BLaER1 (cell line): Measurements from ENCODE around the gene MCTP2.

ENCODE experiments used
- H3K27ac ChIP-seq: shearing (Covaris generic); formaldehyde crosslinking; 2 replicates; pipeline ENCODE4 v1.8.1; 2022
- H3K27me3 ChIP-seq: shearing (Covaris generic); formaldehyde crosslinking; 2 replicates; pipeline ENCODE4 v1.8.1; 2022
- H3K36me3 ChIP-seq: shearing (Covaris generic); formaldehyde crosslinking; 2 replicates; pipeline ENCODE4 v1.8.1; 2022
- H3K4me1 ChIP-seq: shearing (Covaris generic); formaldehyde crosslinking; 2 replicates; pipeline ENCODE4 v1.8.1; 2022
- H3K4me2 ChIP-seq: shearing (Covaris generic); formaldehyde crosslinking; 2 replicates; pipeline ENCODE4 v1.8.1; 2022
- H3K4me3 ChIP-seq: shearing (Covaris generic); formaldehyde crosslinking; 2 replicates; pipeline ENCODE4 v1.8.1; 2022
- H3K9ac ChIP-seq: shearing (Covaris generic); formaldehyde crosslinking; 2 replicates; pipeline ENCODE4 v1.8.1; 2022
- H3K9me3 ChIP-seq: shearing (Covaris generic); formaldehyde crosslinking; 2 replicates; pipeline ENCODE4 v1.8.1; 2022
- H4K20me1 ChIP-seq: shearing (Covaris generic); formaldehyde crosslinking; 2 replicates; pipeline ENCODE4 v1.8.1; 2022
- Cebpa-rat ChIP-seq: shearing (Covaris generic); IDR thresholded peaks from 2 replicates; pipeline ENCODE4 v1.8.1; 2022

The MCTP2 gene

DNA sequence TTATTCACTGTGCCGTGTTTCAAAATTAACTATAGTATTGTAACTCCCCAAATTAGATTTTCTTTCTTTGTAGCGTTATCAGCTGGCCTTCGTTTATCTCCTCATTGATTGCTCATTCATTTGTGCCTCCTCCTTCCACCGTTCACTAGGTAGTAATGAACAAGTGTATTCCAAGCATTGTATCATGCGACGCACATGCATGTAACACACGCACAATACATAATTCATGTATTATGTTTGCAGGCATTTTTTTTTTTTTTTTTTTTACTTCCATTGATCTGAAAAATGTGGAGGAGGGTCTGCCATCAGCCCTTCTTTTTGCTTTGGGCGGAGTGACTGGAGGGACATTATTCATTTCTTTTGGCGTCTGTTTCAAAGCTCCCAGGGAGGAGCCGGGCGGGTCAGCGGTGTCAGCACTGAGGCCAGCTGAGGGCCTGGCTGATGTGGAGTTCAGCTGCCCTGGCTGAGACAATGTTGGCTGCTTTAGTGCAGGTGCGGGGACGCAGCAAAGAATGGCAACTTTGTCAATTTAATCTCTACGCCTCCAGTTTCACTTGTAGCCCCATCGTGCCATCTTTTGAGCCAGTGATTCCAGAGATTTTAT is 107.0 kb downstream of the MCTP2 start:
- peaks cover 10% of the 10 kb centered on the region; the same call in 1 of the 2 replicates for H3K36me3 ChIP-seq
- H3K27me3 ChIP-seq: no peaks in the 10 kb centered on the region
- no peaks in the 10 kb centered on the region for H3K4me1 ChIP-seq
- H3K27ac ChIP-seq: no peak overlapping the region
- H3K9me3 ChIP-seq: no peaks in the 10 kb centered on the region
- TF ChIP-seq Cebpa-rat: no peak
- no peak overlapping the region for H3K4me3 ChIP-seq
- H3K4me2 ChIP-seq: no peak overlapping the region
- no peaks in the 10 kb centered on the region for H4K20me1 ChIP-seq
- no peak overlapping the region for H3K9ac ChIP-seq

GRCh38 chr15:94346282-94346681 is 114.9 kb downstream of the MCTP2 start:
- Histone ChIP-seq H3K4me3 (no peak overlapping the region), H3K27ac (no peak overlapping the region), H3K4me2 (no peak overlapping the region), H3K4me1 (no peaks in the 10 kb centered on the region), H4K20me1 (no peaks in the 10 kb centered on the region), H3K27me3 (no peaks in the 10 kb centered on the region), H3K36me3 (peaks cover 8% of the 10 kb centered on the region; the same call in 1 of the 2 replicates), H3K9ac (no peak overlapping the region), H3K9me3 (no peaks in the 10 kb centered on the region)
- no peak for TF ChIP-seq Cebpa-rat

GRCh38 chr15:94348084-94348483 is 116.7 kb downstream of the MCTP2 start:
- Histone ChIP-seq H4K20me1 (no peaks in the 10 kb centered on the region), H3K9ac (no peak overlapping the region), H3K27me3 (no peaks in the 10 kb centered on the region), H3K9me3 (no peaks in the 10 kb centered on the region), H3K27ac (no peak overlapping the region), H3K4me2 (no peak overlapping the region), H3K4me1 (no peaks in the 10 kb centered on the region), H3K4me3 (no peak overlapping the region), H3K36me3 (peaks cover 13% of the 10 kb centered on the region; the same call in 1 of the 2 replicates)
- TF ChIP-seq Cebpa-rat: no peak

DNA sequence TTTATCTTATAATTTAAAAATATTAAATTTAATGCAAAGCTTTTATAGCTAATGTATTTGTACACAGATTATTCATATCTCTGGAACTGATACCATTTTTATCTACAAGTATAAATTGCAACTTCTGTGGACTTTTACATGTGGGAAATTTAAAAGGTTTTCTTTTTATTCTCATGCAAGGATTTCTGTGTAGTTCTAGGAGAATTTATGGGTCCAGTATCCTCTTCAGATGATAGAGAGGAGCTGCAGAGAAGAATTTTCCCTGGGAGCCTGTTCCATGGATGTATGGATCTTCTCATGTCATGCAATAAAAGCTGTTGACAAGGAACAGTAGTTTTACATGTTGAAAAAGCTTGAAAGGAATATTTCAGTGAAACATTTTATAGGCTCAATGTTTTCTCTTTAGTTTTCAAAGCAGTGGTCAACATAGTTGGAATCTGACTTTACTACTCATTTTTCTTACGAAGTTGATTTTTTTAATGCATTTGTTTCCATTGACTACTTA is 119.7 kb downstream of the MCTP2 start:
- H3K4me1 ChIP-seq: no peaks in the 10 kb centered on the region
- H3K36me3 ChIP-seq: peaks cover 13% of the 10 kb centered on the region; the same call in 1 of the 2 replicates
- H3K4me3 ChIP-seq: no peak overlapping the region
- H3K27ac ChIP-seq: no peak overlapping the region
- H3K9ac ChIP-seq: no peak overlapping the region
- no peaks in the 10 kb centered on the region for H3K9me3 ChIP-seq
- no peaks in the 10 kb centered on the region for H4K20me1 ChIP-seq
- no peak overlapping the region for H3K4me2 ChIP-seq
- no peaks in the 10 kb centered on the region for H3K27me3 ChIP-seq
- no peak for TF ChIP-seq Cebpa-rat

DNA sequence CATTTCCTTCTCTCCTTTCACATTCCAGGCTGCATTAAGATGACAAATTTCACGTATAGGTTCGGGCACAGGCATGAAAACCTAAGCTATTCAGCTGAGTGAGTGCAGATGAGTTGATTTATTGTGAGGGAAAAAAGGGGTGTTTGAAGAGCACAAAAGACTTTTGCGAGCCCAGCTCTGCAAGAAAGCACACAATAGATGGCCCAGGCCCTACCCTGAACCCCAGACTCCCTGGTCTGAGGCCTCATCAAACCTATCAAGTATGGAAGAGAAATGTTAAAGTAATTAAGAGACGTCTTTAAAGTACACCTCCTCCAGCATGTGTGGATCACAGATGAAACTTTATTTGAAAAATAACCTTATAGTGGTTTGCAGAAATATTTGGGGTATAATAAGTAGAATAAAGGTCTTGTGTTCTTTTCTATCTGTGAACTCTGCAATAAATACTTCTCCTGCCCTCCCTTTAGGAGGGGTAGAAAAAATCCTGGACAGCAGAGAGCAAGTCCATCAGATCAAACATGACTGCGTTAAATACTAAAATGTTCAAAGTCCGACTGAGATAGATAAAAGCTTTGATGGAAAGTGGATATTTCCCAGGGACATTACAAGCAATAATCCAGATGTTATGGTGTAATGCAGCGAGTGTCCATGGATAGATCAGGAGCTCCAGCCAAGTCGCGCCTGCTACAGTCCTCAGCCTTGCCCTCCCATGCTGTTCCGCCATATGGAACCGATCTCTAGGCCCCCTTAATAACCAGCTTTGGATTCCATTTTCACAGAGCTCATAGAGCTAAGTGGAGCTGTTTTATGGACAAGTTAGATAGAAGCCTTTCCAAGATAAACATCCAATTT is 121.5 kb downstream of the MCTP2 start:
- Histone ChIP-seq H4K20me1 (no peaks in the 10 kb centered on the region), H3K9me3 (no peaks in the 10 kb centered on the region), H3K4me3 (no peak overlapping the region), H3K36me3 (peaks cover 13% of the 10 kb centered on the region; the same call in 1 of the 2 replicates), H3K27me3 (no peaks in the 10 kb centered on the region), H3K4me2 (no peak overlapping the region), H3K27ac (no peak overlapping the region), H3K4me1 (no peaks in the 10 kb centered on the region), H3K9ac (no peak overlapping the region)
- no peak for TF ChIP-seq Cebpa-rat

DNA sequence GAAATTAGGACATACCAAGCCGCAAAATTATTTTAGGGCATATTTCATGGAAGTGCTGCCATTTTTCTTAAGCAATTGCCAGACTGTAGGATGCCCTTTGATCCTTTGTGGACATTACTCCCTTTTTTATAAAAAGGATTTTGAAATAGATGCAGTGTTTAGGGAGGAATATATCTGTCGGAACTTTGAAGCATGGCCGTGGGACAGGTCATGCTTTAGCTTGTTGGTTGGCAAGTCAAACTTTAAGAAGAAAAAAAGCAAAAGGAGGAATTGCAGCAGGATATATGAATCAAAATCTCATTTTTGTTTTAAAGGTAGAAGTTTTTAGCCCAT is 122.1 kb downstream of the MCTP2 start:
- Histone ChIP-seq H3K4me1 (no peaks in the 10 kb centered on the region), H3K27me3 (no peaks in the 10 kb centered on the region), H3K4me2 (no peak overlapping the region), H3K4me3 (no peak overlapping the region), H3K9ac (no peak overlapping the region), H3K9me3 (no peaks in the 10 kb centered on the region), H4K20me1 (no peaks in the 10 kb centered on the region), H3K36me3 (peaks cover 13% of the 10 kb centered on the region; the same call in 1 of the 2 replicates), H3K27ac (no peak overlapping the region)
- TF ChIP-seq Cebpa-rat: no peak

DNA sequence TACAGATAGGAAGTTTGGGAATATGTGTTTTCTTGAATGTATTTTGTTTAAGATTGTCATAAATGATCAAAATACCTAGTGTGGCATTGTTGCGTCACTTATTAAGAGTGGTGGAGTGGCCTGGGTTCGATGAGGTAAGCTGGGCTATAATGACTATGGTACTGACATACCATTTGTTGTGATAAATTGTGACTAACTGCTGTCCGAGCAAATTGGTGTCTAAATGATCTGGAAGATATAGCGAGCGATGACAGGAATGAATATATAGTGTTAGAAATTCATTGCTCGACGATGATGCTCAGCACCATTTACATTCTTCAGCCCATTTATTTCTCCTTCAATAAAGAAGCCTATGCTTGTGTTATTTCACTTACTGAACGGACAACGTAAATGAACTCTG is 123.3 kb downstream of the MCTP2 start:
- Histone ChIP-seq H3K9ac (no peak overlapping the region), H3K27ac (no peak overlapping the region), H3K27me3 (no peaks in the 10 kb centered on the region), H3K4me3 (no peak overlapping the region), H4K20me1 (no peaks in the 10 kb centered on the region), H3K4me2 (no peak overlapping the region), H3K9me3 (no peaks in the 10 kb centered on the region), H3K4me1 (no peaks in the 10 kb centered on the region), H3K36me3 (peaks cover 11% of the 10 kb centered on the region; the same call in 1 of the 2 replicates)
- no peak for TF ChIP-seq Cebpa-rat

DNA sequence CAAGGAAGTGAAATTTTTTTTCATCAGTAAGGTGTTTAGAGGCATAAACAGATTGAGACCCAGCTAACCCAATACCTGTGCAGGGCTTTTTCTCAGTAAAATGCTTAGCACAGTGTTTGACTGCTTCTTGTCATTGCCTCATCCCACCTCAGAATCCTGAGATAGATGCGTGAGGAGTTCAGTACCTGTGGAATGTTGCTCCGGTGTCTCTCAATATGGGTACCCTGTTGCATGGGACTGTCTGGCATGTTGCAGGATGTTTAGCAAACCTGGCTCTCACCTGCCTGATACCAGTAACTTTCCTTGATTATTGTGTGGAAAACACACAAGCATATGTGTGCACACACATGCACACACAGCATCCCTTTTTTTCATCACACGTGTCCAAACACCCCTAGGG is 128.4 kb downstream of the MCTP2 start:
- H3K27me3 ChIP-seq: no peaks in the 10 kb centered on the region
- H3K36me3 ChIP-seq: peaks cover 5% of the 10 kb centered on the region; the same call in 1 of the 2 replicates
- TF ChIP-seq Cebpa-rat: no peak
- no peak overlapping the region for H3K9ac ChIP-seq
- H3K4me1 ChIP-seq: no peaks in the 10 kb centered on the region
- H3K9me3 ChIP-seq: no peaks in the 10 kb centered on the region
- H3K4me3 ChIP-seq: no peak overlapping the region
- no peak overlapping the region for H3K27ac ChIP-seq
- H3K4me2 ChIP-seq: no peak overlapping the region
- no peaks in the 10 kb centered on the region for H4K20me1 ChIP-seq

DNA sequence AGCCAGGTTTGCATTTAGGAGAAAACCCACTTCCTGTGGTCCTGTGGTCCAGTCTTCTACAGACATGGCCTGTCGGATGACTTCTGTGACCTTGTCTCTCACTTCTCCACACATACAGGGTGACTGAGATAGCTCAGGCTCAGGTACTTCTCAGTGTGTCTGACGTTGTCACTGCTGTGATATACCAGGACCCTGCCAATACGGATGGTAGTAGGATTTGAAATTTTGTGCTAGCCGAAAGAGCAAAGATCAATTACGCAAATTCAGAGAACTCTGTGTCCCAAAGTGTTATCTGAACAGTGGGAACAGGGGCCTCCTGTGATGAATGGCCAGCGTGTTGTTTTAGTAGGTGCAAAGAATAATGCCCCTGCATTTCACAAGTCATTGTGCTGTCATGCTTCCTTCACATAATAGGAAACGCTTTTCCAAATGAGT is 128.9 kb downstream of the MCTP2 start:
- H3K4me3 ChIP-seq: no peak overlapping the region
- no peaks in the 10 kb centered on the region for H3K9me3 ChIP-seq
- TF ChIP-seq Cebpa-rat: no peak
- H3K4me2 ChIP-seq: no peak overlapping the region
- peaks cover 5% of the 10 kb centered on the region; the same call in 1 of the 2 replicates for H3K36me3 ChIP-seq
- H3K9ac ChIP-seq: no peak overlapping the region
- no peaks in the 10 kb centered on the region for H3K27me3 ChIP-seq
- H3K27ac ChIP-seq: no peak overlapping the region
- H3K4me1 ChIP-seq: no peaks in the 10 kb centered on the region
- no peaks in the 10 kb centered on the region for H4K20me1 ChIP-seq

DNA sequence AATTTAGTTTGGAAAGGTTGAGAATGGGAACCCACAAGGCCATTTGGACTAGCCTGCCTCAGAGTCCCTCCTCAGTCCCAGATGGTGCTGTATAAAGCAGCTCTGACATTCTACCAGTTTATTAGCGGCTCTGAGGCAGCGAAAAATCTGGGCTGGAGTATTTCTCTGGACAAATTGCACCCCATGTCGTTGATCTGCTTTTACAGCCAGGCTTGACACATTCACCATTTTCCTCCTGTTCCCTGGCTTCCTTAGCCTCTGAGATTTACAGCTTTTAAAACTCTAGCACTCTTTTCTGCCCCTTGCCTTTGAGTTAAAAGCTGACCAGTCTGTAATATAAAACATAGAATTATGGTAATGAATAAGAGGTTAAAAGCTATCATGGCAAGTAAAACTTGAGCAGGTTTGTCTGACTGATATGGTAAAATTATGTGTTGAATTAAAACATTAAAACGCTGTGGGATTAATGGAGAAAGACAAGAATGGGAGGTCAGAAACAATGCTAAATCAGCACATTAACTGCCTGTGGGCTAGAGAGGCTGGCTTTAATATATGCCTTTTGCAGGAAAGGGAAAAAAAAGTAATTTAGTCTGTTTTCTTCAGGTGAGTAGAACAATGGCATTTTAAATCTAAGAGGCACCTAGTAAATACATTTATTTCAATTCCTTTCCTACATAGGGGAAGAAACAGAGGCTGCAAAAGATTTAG is 131.2 kb downstream of the MCTP2 start:
- Histone ChIP-seq H3K9ac (no peak overlapping the region), H3K27ac (no peak overlapping the region), H3K4me2 (no peak overlapping the region), H4K20me1 (no peaks in the 10 kb centered on the region), H3K27me3 (no peaks in the 10 kb centered on the region), H3K36me3 (peaks cover 5% of the 10 kb centered on the region; the same call in 1 of the 2 replicates), H3K9me3 (no peaks in the 10 kb centered on the region), H3K4me3 (no peak overlapping the region), H3K4me1 (no peaks in the 10 kb centered on the region)
- no peak for TF ChIP-seq Cebpa-rat
